ENCODE data around the gene CEP41.
A peak's percentile ranks its signal among the peaks of the same experiment; 100 is the strongest.

CEP41 gene

GRCh38 chr7:130430841-130431666, 9.8 kb downstream of the CEP41 start:
- DNase-seq, result peak; percentile 20
- H3K9me3 ChIP-seq (ENCODE audit: severe bottlenecking), result no peaks in the 10 kb centered on the region
- no peaks in the 10 kb centered on the region; the same call in 1 of the 2 replicates for H3K36me3 ChIP-seq
- H3K27ac ChIP-seq, result no peak overlapping the region
- no peak overlapping the region for H3K4me3 ChIP-seq (ENCODE audit: low read depth, low read length)
- no peak for TF ChIP-seq CTCF (IDR thresholded peaks at IDR 0.05; ENCODE audit: low read depth, low read length)
- no peaks in the 10 kb centered on the region for H3K27me3 ChIP-seq (ENCODE audit: insufficient read depth, low read depth, severe bottlenecking)

DNA sequence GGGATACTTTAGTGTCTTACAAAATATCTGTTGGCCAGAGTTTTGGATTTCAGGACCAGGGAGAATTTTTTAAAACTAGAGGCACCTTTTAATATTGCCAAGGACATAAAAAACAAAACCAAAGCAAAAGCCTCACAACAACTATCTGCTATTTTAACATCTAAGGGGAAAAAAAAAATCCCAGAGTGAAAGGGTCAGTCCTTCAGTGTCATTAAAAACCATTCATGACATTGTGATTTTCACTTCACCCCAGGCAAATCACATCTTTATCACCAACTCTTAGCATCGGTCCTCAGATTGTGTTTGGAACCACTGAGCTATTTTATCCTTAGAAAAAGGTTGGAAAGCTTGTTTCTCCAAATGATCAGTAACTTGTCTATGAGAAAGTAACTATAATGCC, 10.7 kb downstream of the CEP41 start:
- Histone ChIP-seq H3K4me3 (ENCODE audit: low read depth, low read length) (no peak overlapping the region), H3K27me3 (ENCODE audit: insufficient read depth, low read depth, severe bottlenecking) (no peaks in the 10 kb centered on the region), H3K36me3 (no peaks in the 10 kb centered on the region; the same call in 1 of the 2 replicates), H3K9me3 (ENCODE audit: severe bottlenecking) (no peaks in the 10 kb centered on the region), H3K27ac (no peak overlapping the region)
- DNase-seq, result no peak
- TF ChIP-seq CTCF (IDR thresholded peaks at IDR 0.05; ENCODE audit: low read depth, low read length), result no peak

GRCh38 chr7:130429019-130429418, 11.8 kb downstream of the CEP41 start:
- Histone ChIP-seq H3K9me3 (ENCODE audit: severe bottlenecking) (no peaks in the 10 kb centered on the region), H3K4me3 (ENCODE audit: low read depth, low read length) (no peak overlapping the region), H3K27ac (no peak overlapping the region), H3K27me3 (ENCODE audit: insufficient read depth, low read depth, severe bottlenecking) (no peaks in the 10 kb centered on the region), H3K36me3 (no peaks in the 10 kb centered on the region; the same call in 1 of the 2 replicates)
- TF ChIP-seq CTCF (IDR thresholded peaks at IDR 0.05; ENCODE audit: low read depth, low read length), result no peak
- DNase-seq, result no peak

DNA sequence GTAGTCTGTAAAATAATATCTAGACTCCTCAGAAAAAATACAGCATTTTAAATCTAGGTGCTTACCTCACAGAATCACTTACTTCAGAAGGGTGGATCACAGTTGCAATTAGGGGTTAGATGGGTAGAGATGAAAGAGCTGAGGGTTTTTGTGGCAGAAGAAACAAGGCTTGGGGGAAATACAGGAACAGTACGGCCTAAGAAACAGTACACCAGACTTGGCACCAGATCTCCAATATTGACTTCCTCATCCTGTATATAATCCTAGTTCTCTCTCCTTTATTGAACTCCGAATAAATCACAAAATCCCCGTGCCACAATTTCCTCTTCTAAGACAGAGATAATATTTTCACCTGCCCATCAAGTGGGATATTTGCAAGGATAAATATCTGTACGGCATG, 14.3 kb downstream of the CEP41 start:
- H3K27ac ChIP-seq, result no peak overlapping the region
- TF ChIP-seq CTCF (IDR thresholded peaks at IDR 0.05; ENCODE audit: low read depth, low read length), result no peak
- H3K27me3 ChIP-seq (ENCODE audit: insufficient read depth, low read depth, severe bottlenecking), result no peaks in the 10 kb centered on the region
- H3K9me3 ChIP-seq (ENCODE audit: severe bottlenecking), result no peaks in the 10 kb centered on the region
- H3K4me3 ChIP-seq (ENCODE audit: low read depth, low read length), result no peak overlapping the region
- no peaks in the 10 kb centered on the region; the same call in 1 of the 2 replicates for H3K36me3 ChIP-seq
- DNase-seq, result no peak

GRCh38 chr7:130425796-130426195, 15.0 kb downstream of the CEP41 start:
- Histone ChIP-seq H3K9me3 (ENCODE audit: severe bottlenecking) (no peaks in the 10 kb centered on the region), H3K4me3 (ENCODE audit: low read depth, low read length) (no peak overlapping the region), H3K27ac (no peak overlapping the region), H3K27me3 (ENCODE audit: insufficient read depth, low read depth, severe bottlenecking) (no peaks in the 10 kb centered on the region), H3K36me3 (no peaks in the 10 kb centered on the region; the same call in 1 of the 2 replicates)
- no peak for TF ChIP-seq CTCF (IDR thresholded peaks at IDR 0.05; ENCODE audit: low read depth, low read length)
- DNase-seq, result no peak
